MM.1S (cell line): Measurements from ENCODE around the gene PDE4B.

ENCODE experiments used
- DNase-seq: peaks from one replicate; pipeline ENCODE4 v3.0.0-alpha.2; 2015
- H2AFZ ChIP-seq: fragments of 300-600 bp; sonication (generic); 2 replicates; pipeline ENCODE4 v1.6.0; 2016; ENCODE audit warnings: antibody characterized with exemption, low read length
- H3F3A ChIP-seq: fragments of 300-600 bp; sonication (generic); 2 replicates; pipeline ENCODE4 v1.6.1; 2016; ENCODE audit warnings: mild to moderate bottlenecking, antibody characterized with exemption, low read length, moderate library complexity, mixed read lengths; ENCODE audit not compliant: insufficient read depth
- H3K27ac ChIP-seq: fragments of 300-600 bp; sonication (generic); 2 replicates; pipeline ENCODE4 v1.5.1; 2016; ENCODE audit warnings: mild to moderate bottlenecking, low read length
- H3K27me3 ChIP-seq: fragments of 300-600 bp; sonication (generic); replicated peaks from 2 replicates; pipeline ENCODE4 v1.6.0; 2016; ENCODE audit warnings: low read length; ENCODE audit not compliant: insufficient read depth
- H3K36me3 ChIP-seq: fragments of 300-600 bp; sonication (generic); replicated peaks from 2 replicates; pipeline ENCODE4 v1.6.1; 2016; ENCODE audit warnings: mild to moderate bottlenecking, low read length, mixed read lengths; ENCODE audit not compliant: insufficient read depth
- H3K4me1 ChIP-seq: fragments of 300-600 bp; sonication (generic); 2 replicates; pipeline ENCODE4 v1.6.1; 2016; ENCODE audit warnings: low read length, mixed read lengths
- H3K4me2 ChIP-seq: fragments of 300-600 bp; sonication (generic); 2 replicates; pipeline ENCODE4 v1.6.0; 2016; ENCODE audit warnings: low read depth, low read length
- H3K4me3 ChIP-seq: fragments of 300-600 bp; sonication (generic); 2 replicates; pipeline ENCODE4 v1.5.1; 2016; ENCODE audit warnings: low read length, mixed read lengths
- H3K79me2 ChIP-seq: fragments of 300-600 bp; sonication (generic); 2 replicates; pipeline ENCODE4 v1.6.1; 2016; ENCODE audit warnings: mixed run types, low read length, mixed read lengths
- H3K9ac ChIP-seq: fragments of 300-600 bp; sonication (generic); 2 replicates; pipeline ENCODE4 v1.6.1; 2016; ENCODE audit warnings: low read length, mixed read lengths
- H3K9me2 ChIP-seq: fragments of 300-600 bp; sonication (generic); replicated peaks from 2 replicates; pipeline ENCODE4 v1.6.1; 2016; ENCODE audit warnings: mild to moderate bottlenecking, low read length, mixed read lengths; ENCODE audit not compliant: insufficient read depth
- H3K9me3 ChIP-seq: fragments of 300-600 bp; sonication (generic); replicated peaks from 2 replicates; pipeline ENCODE4 v1.6.1; 2016; ENCODE audit warnings: mild to moderate bottlenecking, low read length, mixed read lengths; ENCODE audit not compliant: insufficient read depth
- H4K20me1 ChIP-seq: fragments of 300-600 bp; sonication (generic); 2 replicates; pipeline ENCODE4 v1.6.1; 2016; ENCODE audit warnings: mild to moderate bottlenecking, low read length, moderate library complexity, mixed read lengths; ENCODE audit not compliant: insufficient read depth
- CTCF ChIP-seq: fragments of 300-600 bp; sonication (generic); IDR thresholded peaks from 2 replicates; pipeline ENCODE4 v1.5.1; 2016; ENCODE audit warnings: antibody characterized with exemption, low read length, mixed read lengths
- EZH2 ChIP-seq: fragments of 300-600 bp; sonication (generic); optimal IDR thresholded peaks from 2 replicates; pipeline ENCODE3; 2017; ENCODE audit warnings: low read depth, mild to moderate bottlenecking, antibody characterized with exemption, low read length, mixed read lengths
- EZH2phosphoT487 ChIP-seq: fragments of 300-600 bp; sonication (generic); IDR thresholded peaks from 2 replicates; pipeline ENCODE4 v1.6.1; 2018; ENCODE audit warnings: antibody characterized with exemption, low read length

The PDE4B gene

GRCh38 chr1:66242646-66243547 lies 450.2 kb downstream of the PDE4B start:
- no peaks in the 10 kb centered on the region for H3K36me3 ChIP-seq
- no peaks in the 10 kb centered on the region for H3K79me2 ChIP-seq
- peak; percentile 82 for DNase-seq
- no peak overlapping the region for H3K9ac ChIP-seq
- H4K20me1 ChIP-seq: no peaks in the 10 kb centered on the region
- no peak overlapping the region for H3K4me3 ChIP-seq
- TF ChIP-seq EZH2 (no peak), EZH2phosphoT487 (no peak), CTCF (peak; percentile 100)
- H3K4me2 ChIP-seq: peak overlapping the region; percentile 37; the same call in 1 of the 2 replicates
- H3K9me3 ChIP-seq: no peaks in the 10 kb centered on the region
- no peak overlapping the region for H3K27ac ChIP-seq
- peaks cover 7% of the 10 kb centered on the region; the same call in 1 of the 2 replicates for H3F3A ChIP-seq
- no peaks in the 10 kb centered on the region for H3K9me2 ChIP-seq
- H3K27me3 ChIP-seq: no peaks in the 10 kb centered on the region
- H2AFZ ChIP-seq: 0 out of 2 replicates have a peak overlapping the region, but pooled peaks have one; percentile 9
- H3K4me1 ChIP-seq: peaks cover 26% of the 10 kb centered on the region

GRCh38 chr1:66243548-66244130 lies 450.9 kb downstream of the PDE4B start:
- DNase-seq: peak; percentile 81
- no peak overlapping the region for H3K4me3 ChIP-seq
- H3K9me2 ChIP-seq: no peaks in the 10 kb centered on the region
- H3K27me3 ChIP-seq: no peaks in the 10 kb centered on the region
- H3F3A ChIP-seq: peaks cover 7% of the 10 kb centered on the region; the same call in 1 of the 2 replicates
- H3K27ac ChIP-seq: no peak overlapping the region
- H3K9me3 ChIP-seq: no peaks in the 10 kb centered on the region
- no peaks in the 10 kb centered on the region for H3K36me3 ChIP-seq
- H3K79me2 ChIP-seq: no peaks in the 10 kb centered on the region
- no peak for TF ChIP-seq CTCF
- TF ChIP-seq EZH2phosphoT487: no peak
- TF ChIP-seq EZH2: no peak
- peaks cover 27% of the 10 kb centered on the region for H3K4me1 ChIP-seq
- H3K9ac ChIP-seq: no peak overlapping the region
- H3K4me2 ChIP-seq: peak overlapping the region; percentile 37
- H2AFZ ChIP-seq: 0 out of 2 replicates have a peak overlapping the region, but pooled peaks have one; percentile 10
- no peaks in the 10 kb centered on the region for H4K20me1 ChIP-seq

GRCh38 chr1:66244429-66244828 lies 451.7 kb downstream of the PDE4B start:
- Histone ChIP-seq H3K4me2 (no peak overlapping the region), H3K4me3 (no peak overlapping the region), H3K9me2 (no peaks in the 10 kb centered on the region), H3K27ac (no peak overlapping the region), H3K79me2 (no peaks in the 10 kb centered on the region), H3K36me3 (no peaks in the 10 kb centered on the region), H3K9me3 (no peaks in the 10 kb centered on the region), H3K9ac (no peak overlapping the region), H3K27me3 (no peaks in the 10 kb centered on the region), H4K20me1 (no peaks in the 10 kb centered on the region), H3K4me1 (peaks cover 27% of the 10 kb centered on the region), H3F3A (peaks cover 7% of the 10 kb centered on the region; the same call in 1 of the 2 replicates), H2AFZ (no peak overlapping the region)
- no peak for DNase-seq
- TF ChIP-seq EZH2phosphoT487: no peak
- no peak for TF ChIP-seq EZH2
- no peak for TF ChIP-seq CTCF
